Loucy (cell line): ENCODE measurements around the gene ENOX1.

Experiments
- EZH2phosphoT487 ChIP-seq: fragments of 200-600 bp; IDR thresholded peaks from 2 replicates; pipeline ENCODE4 v1.6.1; 2018; ENCODE audit warnings: antibody characterized with exemption, mild to moderate bottlenecking, moderate library complexity, borderline replicate concordance
- TF ChIP-seq, protein P1 (sequence below): fragments of 200-600 bp; sonication (generic); conservative IDR thresholded peaks from 2 replicates; pipeline ENCODE4 v1.5.1; 2014; ENCODE audit warnings: mild to moderate bottlenecking, antibody characterized with exemption, low read length

GRCh38 chr13:43805681-43806128 is 18.9 kb upstream of the ENOX1 start:
- TF ChIP-seq, protein P1, sequence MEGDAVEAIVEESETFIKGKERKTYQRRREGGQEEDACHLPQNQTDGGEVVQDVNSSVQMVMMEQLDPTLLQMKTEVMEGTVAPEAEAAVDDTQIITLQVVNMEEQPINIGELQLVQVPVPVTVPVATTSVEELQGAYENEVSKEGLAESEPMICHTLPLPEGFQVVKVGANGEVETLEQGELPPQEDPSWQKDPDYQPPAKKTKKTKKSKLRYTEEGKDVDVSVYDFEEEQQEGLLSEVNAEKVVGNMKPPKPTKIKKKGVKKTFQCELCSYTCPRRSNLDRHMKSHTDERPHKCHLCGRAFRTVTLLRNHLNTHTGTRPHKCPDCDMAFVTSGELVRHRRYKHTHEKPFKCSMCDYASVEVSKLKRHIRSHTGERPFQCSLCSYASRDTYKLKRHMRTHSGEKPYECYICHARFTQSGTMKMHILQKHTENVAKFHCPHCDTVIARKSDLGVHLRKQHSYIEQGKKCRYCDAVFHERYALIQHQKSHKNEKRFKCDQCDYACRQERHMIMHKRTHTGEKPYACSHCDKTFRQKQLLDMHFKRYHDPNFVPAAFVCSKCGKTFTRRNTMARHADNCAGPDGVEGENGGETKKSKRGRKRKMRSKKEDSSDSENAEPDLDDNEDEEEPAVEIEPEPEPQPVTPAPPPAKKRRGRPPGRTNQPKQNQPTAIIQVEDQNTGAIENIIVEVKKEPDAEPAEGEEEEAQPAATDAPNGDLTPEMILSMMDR = no peak
- no peak for TF ChIP-seq EZH2phosphoT487
